GM23248 (cell line): Measurements from ENCODE around the gene TMEM116.

ENCODE experiments used
- EZH2 ChIP-seq: fragments of 200-600 bp; sonication (generic); IDR thresholded peaks from 2 replicates; pipeline ENCODE4 v1.6.1; 2018; ENCODE audit warnings: antibody characterized with exemption, mild to moderate bottlenecking; ENCODE audit not compliant: insufficient read depth, poor library complexity, severe bottlenecking
- EZH2phosphoT487 ChIP-seq: fragments of 200-600 bp; sonication (generic); IDR thresholded peaks from 2 replicates; pipeline ENCODE4 v1.6.1; 2018; ENCODE audit warnings: antibody characterized with exemption, moderate library complexity, mild to moderate bottlenecking, low read depth; ENCODE audit not compliant: insufficient read depth

DNA sequence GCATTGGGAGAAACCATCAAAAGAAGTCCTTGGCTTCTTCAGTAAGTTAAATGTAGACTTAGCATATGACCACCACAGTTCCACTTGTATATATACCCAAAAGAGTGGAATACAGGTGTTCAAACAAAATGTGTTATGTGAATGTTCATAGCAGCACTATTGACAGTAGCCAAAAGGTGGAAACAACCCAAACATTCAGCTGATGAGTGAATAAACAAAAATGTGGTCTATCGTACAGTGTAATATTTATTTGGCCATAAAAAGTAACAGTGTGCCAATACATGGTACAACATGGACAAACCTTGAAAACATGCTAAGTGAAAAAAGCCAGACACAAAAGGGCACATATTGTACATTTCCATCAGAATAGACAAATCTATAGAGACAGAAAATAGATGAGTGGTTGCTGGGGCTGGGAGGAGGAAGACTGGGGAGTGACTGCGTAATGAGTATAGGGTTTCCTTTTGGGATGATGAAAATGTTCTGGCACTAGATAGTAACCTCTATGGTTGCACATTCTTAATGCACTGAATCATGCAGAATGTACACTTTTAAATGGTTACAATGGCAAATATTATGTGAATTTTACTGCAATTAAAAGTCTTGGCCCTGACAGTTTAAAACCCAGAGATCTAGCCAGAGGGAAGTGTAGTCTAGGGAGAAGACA is 5.7 kb upstream of the TMEM116 start:
- TF ChIP-seq EZH2 (no peak), EZH2phosphoT487 (no peak)
